ENCODE data around the gene FAM83E.

DNA sequence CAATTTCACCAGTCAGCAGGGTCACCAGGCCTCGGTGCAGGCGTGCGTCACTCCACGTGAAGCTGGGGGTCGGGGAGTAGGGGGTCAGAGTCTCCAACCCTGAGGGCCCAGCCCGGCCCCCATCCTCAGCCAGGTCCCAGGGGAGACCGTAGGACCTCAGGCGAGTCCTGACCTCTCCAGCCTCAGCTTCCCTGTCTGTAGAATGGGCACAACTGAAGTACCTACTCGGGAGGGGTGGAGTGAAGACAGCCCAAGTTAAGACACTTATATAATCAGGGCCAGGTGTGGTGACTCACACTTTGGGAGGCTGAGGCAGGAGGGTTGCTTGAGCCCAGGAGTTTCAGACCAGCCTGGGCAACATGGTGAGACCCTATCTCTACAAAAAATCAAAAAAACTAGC is 11.0 kb downstream of the FAM83E start:
- TF ChIP-seq, protein P1, sequence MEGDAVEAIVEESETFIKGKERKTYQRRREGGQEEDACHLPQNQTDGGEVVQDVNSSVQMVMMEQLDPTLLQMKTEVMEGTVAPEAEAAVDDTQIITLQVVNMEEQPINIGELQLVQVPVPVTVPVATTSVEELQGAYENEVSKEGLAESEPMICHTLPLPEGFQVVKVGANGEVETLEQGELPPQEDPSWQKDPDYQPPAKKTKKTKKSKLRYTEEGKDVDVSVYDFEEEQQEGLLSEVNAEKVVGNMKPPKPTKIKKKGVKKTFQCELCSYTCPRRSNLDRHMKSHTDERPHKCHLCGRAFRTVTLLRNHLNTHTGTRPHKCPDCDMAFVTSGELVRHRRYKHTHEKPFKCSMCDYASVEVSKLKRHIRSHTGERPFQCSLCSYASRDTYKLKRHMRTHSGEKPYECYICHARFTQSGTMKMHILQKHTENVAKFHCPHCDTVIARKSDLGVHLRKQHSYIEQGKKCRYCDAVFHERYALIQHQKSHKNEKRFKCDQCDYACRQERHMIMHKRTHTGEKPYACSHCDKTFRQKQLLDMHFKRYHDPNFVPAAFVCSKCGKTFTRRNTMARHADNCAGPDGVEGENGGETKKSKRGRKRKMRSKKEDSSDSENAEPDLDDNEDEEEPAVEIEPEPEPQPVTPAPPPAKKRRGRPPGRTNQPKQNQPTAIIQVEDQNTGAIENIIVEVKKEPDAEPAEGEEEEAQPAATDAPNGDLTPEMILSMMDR (IDR thresholded peaks at IDR 0.05) = no peak
- no peak for TF ChIP-seq POLR2A (IDR thresholded peaks at IDR 0.05)
